HepG2 (cell line): ENCODE data around the gene ZNF343. TPM values are rescaled to one million over a fixed set of nuclear protein-coding genes. Genes with fewer than 3 reads are reported as not detected.

Experiments
- AGO2 ChIP-seq: fragments of 200-400 bp; formaldehyde crosslinking; optimal IDR thresholded peaks from 2 replicates; pipeline ENCODE3; 2017; ENCODE audit warnings: mild to moderate bottlenecking, low read depth, low read length, moderate library complexity
- DMAP1 ChIP-seq: IDR thresholded peaks from 2 replicates; pipeline ENCODE4 v1.6.1; 2016
- ERF ChIP-seq: IDR thresholded peaks from 2 replicates; pipeline ENCODE4 v1.6.1; 2018; ENCODE audit warnings: missing biosample characterization, missing genetic modification reagents
- HNF1B ChIP-seq: sonication (generic); formaldehyde crosslinking; IDR thresholded peaks from 2 replicates; pipeline ENCODE4 v1.5.1; 2020; ENCODE audit warnings: mild to moderate bottlenecking, moderate library complexity, missing genetic modification reagents
- IRX3 ChIP-seq: sonication (generic); formaldehyde crosslinking; IDR thresholded peaks from 2 replicates; pipeline ENCODE4 v1.8.1; 2023; ENCODE audit warnings: mild to moderate bottlenecking, low read depth, missing genetic modification reagents, borderline replicate concordance
- KAT7 ChIP-seq: IDR thresholded peaks from 2 replicates; pipeline ENCODE4 v1.6.1; 2018; ENCODE audit warnings: borderline replicate concordance, missing compliant biosample characterization
- MEIS2 ChIP-seq: sonication (generic); formaldehyde crosslinking; IDR thresholded peaks from 2 replicates; pipeline ENCODE4 v1.9.0; 2021; ENCODE audit warnings: mild to moderate bottlenecking, missing genetic modification reagents
- MYC ChIP-seq: sonication (generic); formaldehyde crosslinking; IDR thresholded peaks from 2 replicates; pipeline ENCODE4 v1.9.0; 2021; ENCODE audit warnings: missing genetic modification reagents, borderline replicate concordance
- NFYB ChIP-seq: sonication (generic); formaldehyde crosslinking; IDR thresholded peaks from 2 replicates; pipeline ENCODE4 v1.4.0; 2020; ENCODE audit warnings: missing genetic modification reagents
- NR2C2 ChIP-seq: sonication (generic); formaldehyde crosslinking; IDR thresholded peaks from 2 replicates; pipeline ENCODE4 v1.4.0; 2020; ENCODE audit warnings: missing genetic modification reagents, mild to moderate bottlenecking, moderate library complexity, borderline replicate concordance
- SCMH1 ChIP-seq: sonication (generic); formaldehyde crosslinking; IDR thresholded peaks from 2 replicates; pipeline ENCODE4 v1.9.0; 2021; ENCODE audit warnings: missing genetic modification reagents, mild to moderate bottlenecking, borderline replicate concordance
- SPEN ChIP-seq: sonication (generic); formaldehyde crosslinking; IDR thresholded peaks from 2 replicates; pipeline ENCODE4 v1.5.1; 2020; ENCODE audit warnings: low read depth, mild to moderate bottlenecking, missing genetic modification reagents
- SRSF9 ChIP-seq: fragments of 200-400 bp; formaldehyde crosslinking; IDR thresholded peaks from 2 replicates; pipeline ENCODE4 v1.6.1; 2018; ENCODE audit warnings: borderline replicate concordance, mild to moderate bottlenecking, low read depth, low read length; ENCODE audit not compliant: insufficient read depth, poor library complexity, severe bottlenecking
- TARDBP ChIP-seq: sonication (generic); formaldehyde crosslinking; IDR thresholded peaks from 2 replicates; pipeline ENCODE4 v1.8.0; 2022; ENCODE audit warnings: mild to moderate bottlenecking, missing genetic modification reagents
- ZNF10 ChIP-seq: sonication (generic); formaldehyde crosslinking; IDR thresholded peaks from 2 replicates; pipeline ENCODE4 v1.4.0; 2020; ENCODE audit warnings: mild to moderate bottlenecking, low read depth, missing genetic modification reagents, borderline replicate concordance
- ZNF331 ChIP-seq: sonication (generic); formaldehyde crosslinking; IDR thresholded peaks from 2 replicates; pipeline ENCODE4 v1.4.0; 2020; ENCODE audit warnings: missing genetic modification reagents
- ZNF446 ChIP-seq: sonication (generic); formaldehyde crosslinking; IDR thresholded peaks from 2 replicates; pipeline ENCODE4 v1.5.0; 2020; ENCODE audit warnings: mild to moderate bottlenecking, missing genetic modification reagents
- ZNF547 ChIP-seq: sonication (generic); formaldehyde crosslinking; IDR thresholded peaks from 2 replicates; pipeline ENCODE4 v1.5.1; 2020; ENCODE audit warnings: mild to moderate bottlenecking, missing genetic modification reagents
- ZNF552 ChIP-seq: sonication (generic); formaldehyde crosslinking; IDR thresholded peaks from 2 replicates; pipeline ENCODE4 v1.9.0; 2022; ENCODE audit warnings: missing genetic modification reagents, mild to moderate bottlenecking, borderline replicate concordance
- ZNF558 ChIP-seq: sonication (generic); formaldehyde crosslinking; IDR thresholded peaks from 2 replicates; pipeline ENCODE4 v1.9.0; 2022; ENCODE audit warnings: mild to moderate bottlenecking, missing genetic modification reagents, borderline replicate concordance
- ZSCAN22 ChIP-seq: sonication (generic); formaldehyde crosslinking; IDR thresholded peaks from 2 replicates; pipeline ENCODE4 v1.4.0; 2020; ENCODE audit warnings: mild to moderate bottlenecking, missing genetic modification reagents
- polyA plus RNA-seq, 8 experiments: library from polyadenylated mRNA; depleted of rRNA in 3 of 8; stranded (reverse) in 7 of 8; unstranded in 1 of 8; fragments of >200 nt; fragmentation: Illumina TruSeq in 4 of 8; extraction: Trizol in 4 of 8; gene quantifications; 2 replicates each; pipeline versions ENCODE4 v1.2.1 to v1.2.3, GENCODE V29; 2011 to 2016; ENCODE audit warnings: low read depth in 4 of 8, missing spikeins in 1 of 8, mixed read lengths in 1 of 8; ENCODE audit not compliant: insufficient read depth in 1 of 8
- total RNA-seq, 5 experiments: library from RNA; depleted of rRNA; stranded (reverse); fragments of >200 nt; fragmentation: Illumina TruSeq; extraction: Trizol; gene quantifications; 2 replicates each; pipeline ENCODE4 v1.2.3, GENCODE V29; 2016; ENCODE audit warnings: low read depth in 1 of 5
- TF ChIP-seq, protein P1 (sequence below), 2 experiments: sonication (generic) in 1 of 2; formaldehyde crosslinking in 1 of 2; IDR thresholded peaks; 2 replicates each; pipeline versions ENCODE4 v1.4.0 to v1.6.1; 2018 to 2020; ENCODE audit warnings: missing genetic modification reagents in 2 of 2, borderline replicate concordance in 1 of 2, low read depth in 1 of 2, mild to moderate bottlenecking in 1 of 2, missing biosample characterization in 1 of 2
- TF ChIP-seq, protein P2 (sequence below): sonication (generic); formaldehyde crosslinking; IDR thresholded peaks from 2 replicates; pipeline ENCODE4 v1.8.0; 2022; ENCODE audit warnings: missing genetic modification reagents, mild to moderate bottlenecking, moderate library complexity, borderline replicate concordance

Gene ZNF343
- total and polyA plus RNA-seq, 2 of the 13 experiments (the other 11 are each of a cell fraction or from before 2014, with no cell fraction given): 16.4 to 22.1 TPM

DNA sequence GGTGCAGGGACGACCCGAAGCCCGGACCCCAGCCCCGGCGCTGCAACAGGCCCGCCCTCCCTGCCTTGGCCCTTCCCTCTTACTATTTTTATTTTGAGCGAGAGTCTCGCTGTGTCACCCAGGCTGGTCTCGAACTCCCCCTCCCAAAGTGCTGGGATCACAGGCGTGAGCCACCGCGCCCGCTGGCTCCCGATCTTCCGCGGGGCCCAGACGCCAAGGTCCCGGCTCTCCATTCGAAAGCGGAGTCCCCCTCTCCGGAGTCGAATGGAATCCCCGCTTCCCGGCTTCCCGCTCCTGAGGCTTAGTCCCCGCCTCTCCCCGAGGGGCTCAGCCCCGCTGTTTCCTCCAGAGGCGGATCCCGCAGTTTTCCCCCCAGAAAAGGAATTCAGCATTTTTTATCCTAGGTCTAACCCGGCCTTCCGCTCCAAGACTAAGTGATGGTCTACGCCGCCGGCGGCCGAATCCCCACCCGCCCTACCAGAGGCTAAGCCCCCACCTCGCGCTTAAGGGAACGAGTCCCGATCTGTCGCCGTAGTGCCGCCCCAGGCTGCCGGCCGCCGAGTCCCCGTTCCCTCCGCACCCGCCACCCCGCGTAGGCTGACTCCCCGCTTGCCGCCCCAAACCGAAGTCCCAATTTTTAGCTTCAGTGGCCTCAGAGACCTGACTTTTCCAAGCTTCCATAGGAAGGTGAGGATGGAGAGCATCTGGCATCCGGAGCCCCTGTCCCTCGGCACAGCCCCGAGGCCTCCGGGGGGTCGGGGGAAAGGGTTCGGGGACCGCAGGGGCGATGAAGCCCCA is 16.2 kb upstream of the ZNF343 start (continued):
- TF ChIP-seq ZNF547 (CRISPR knock-in tag): 0 out of 2 replicates have a peak, but pooled peaks have one; percentile 1
- peak; percentile 48; the same call in 1 of the 2 replicates for TF ChIP-seq ZNF446 (CRISPR knock-in tag)
- 0 out of 2 replicates have a peak, but pooled peaks have one; percentile 51 for TF ChIP-seq HNF1B (CRISPR knock-in tag)
- peak; percentile 62 for TF ChIP-seq MEIS2 (CRISPR knock-in tag)
- TF ChIP-seq SPEN: peak; percentile 18
- 0 out of 2 replicates have a peak, but pooled peaks have one; percentile 45 for TF ChIP-seq ZNF552 (CRISPR knock-in tag)
- peak; percentile 33; the same call in 1 of the 2 replicates for TF ChIP-seq IRX3 (CRISPR knock-in tag)
- TF ChIP-seq ZNF331 (CRISPR knock-in tag): 0 out of 2 replicates have a peak, but pooled peaks have one; percentile 11
- no peak for TF ChIP-seq ZNF10 (CRISPR knock-in tag)
- TF ChIP-seq, protein P1, sequence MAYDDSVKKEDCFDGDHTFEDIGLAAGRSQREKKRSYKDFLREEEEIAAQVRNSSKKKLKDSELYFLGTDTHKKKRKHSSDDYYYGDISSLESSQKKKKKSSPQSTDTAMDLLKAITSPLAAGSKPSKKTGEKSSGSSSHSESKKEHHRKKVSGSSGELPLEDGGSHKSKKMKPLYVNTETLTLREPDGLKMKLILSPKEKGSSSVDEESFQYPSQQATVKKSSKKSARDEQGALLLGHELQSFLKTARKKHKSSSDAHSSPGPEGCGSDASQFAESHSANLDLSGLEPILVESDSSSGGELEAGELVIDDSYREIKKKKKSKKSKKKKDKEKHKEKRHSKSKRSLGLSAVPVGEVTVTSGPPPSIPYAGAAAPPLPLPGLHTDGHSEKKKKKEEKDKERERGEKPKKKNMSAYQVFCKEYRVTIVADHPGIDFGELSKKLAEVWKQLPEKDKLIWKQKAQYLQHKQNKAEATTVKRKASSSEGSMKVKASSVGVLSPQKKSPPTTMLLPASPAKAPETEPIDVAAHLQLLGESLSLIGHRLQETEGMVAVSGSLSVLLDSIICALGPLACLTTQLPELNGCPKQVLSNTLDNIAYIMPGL (CRISPR knock-in tag; IDR thresholded peaks at IDR 0.05; ENCODE audit: borderline replicate concordance in 1 of 2, low read depth in 1 of 2): peak; percentile 10 to 88; a peak in 3 of 4 replicates
- no peak for TF ChIP-seq ZSCAN22
- TF ChIP-seq SCMH1 (CRISPR knock-in tag): no peak
- TF ChIP-seq DMAP1 (CRISPR knock-in tag): peak; percentile 21; the same call in 1 of the 2 replicates
- TF ChIP-seq, protein P2, sequence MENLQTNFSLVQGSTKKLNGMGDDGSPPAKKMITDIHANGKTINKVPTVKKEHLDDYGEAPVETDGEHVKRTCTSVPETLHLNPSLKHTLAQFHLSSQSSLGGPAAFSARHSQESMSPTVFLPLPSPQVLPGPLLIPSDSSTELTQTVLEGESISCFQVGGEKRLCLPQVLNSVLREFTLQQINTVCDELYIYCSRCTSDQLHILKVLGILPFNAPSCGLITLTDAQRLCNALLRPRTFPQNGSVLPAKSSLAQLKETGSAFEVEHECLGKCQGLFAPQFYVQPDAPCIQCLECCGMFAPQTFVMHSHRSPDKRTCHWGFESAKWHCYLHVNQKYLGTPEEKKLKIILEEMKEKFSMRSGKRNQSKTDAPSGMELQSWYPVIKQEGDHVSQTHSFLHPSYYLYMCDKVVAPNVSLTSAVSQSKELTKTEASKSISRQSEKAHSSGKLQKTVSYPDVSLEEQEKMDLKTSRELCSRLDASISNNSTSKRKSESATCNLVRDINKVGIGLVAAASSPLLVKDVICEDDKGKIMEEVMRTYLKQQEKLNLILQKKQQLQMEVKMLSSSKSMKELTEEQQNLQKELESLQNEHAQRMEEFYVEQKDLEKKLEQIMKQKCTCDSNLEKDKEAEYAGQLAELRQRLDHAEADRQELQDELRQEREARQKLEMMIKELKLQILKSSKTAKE (CRISPR knock-in tag): no peak
- peak; percentile 22; the same call in 1 of the 2 replicates for TF ChIP-seq MYC (CRISPR knock-in tag)
- TF ChIP-seq TARDBP (CRISPR knock-in tag): peak; percentile 7; the same call in 1 of the 2 replicates
- 0 out of 2 replicates have a peak, but pooled peaks have one; percentile 64 for TF ChIP-seq KAT7 (CRISPR knock-in tag)
- TF ChIP-seq NR2C2 (CRISPR knock-in tag): no peak; the same call in 1 of the 2 replicates
- no peak for TF ChIP-seq NFYB (CRISPR knock-in tag)
- TF ChIP-seq ZNF558 (CRISPR knock-in tag): peak; percentile 94
- TF ChIP-seq ERF (CRISPR knock-in tag): peak; percentile 55; the same call in 1 of the 2 replicates
- peak; percentile 63 for TF ChIP-seq AGO2
- no peak for TF ChIP-seq SRSF9
